ENCODE data around the gene CDC14B.

The CDC14B gene

DNA sequence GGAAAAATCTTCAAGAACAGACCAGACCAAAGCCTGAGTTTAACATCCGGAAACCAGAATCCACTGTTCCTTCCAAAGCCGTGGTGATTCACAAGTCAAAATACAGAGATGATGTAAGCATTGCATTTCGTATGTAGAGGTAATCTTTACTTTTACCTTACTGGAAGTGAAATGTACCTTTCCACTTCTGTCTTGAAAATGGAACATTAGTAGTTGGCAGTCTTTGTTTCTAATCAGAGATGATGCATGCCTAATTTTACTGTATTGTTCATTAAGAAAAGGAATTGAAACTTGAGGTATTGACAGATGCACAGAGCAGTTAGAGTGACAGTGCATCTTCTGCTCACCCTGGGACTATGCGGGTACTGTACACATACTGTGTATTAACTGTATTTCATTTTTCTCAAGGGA, 135.1 kb downstream of the CDC14B start:
- no peak for DNase-seq (ENCODE audit: low read depth)

- DNase-seq (ENCODE audit: low read depth), result no peak
Observed at GRCh38 chr9:96483733-96484390, 135.8 kb downstream of the CDC14B start.

- no peak for DNase-seq (ENCODE audit: low read depth)
Observed at GRCh38 chr9:96483197-96483596, 136.4 kb downstream of the CDC14B start.

DNA sequence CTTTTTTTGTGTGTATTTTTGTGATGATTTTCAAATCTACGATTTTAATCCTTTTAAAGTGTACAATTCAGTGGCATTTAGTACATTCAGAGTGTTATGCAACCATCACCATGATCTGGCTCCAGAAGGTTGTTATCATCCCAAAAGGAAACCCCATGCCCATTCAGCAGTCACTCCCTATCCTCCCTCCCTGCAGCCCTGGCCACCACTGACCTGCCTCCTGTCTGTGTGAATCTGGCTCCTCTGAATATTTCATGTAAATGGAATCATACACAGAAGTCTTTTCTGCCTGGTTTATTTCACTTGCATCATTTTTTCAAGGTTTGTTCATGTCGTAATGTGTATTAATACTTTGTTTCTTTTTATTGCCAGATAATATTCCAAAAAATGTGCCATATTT, 137.2 kb downstream of the CDC14B start:
- no peak for DNase-seq (ENCODE audit: low read depth)

DNA sequence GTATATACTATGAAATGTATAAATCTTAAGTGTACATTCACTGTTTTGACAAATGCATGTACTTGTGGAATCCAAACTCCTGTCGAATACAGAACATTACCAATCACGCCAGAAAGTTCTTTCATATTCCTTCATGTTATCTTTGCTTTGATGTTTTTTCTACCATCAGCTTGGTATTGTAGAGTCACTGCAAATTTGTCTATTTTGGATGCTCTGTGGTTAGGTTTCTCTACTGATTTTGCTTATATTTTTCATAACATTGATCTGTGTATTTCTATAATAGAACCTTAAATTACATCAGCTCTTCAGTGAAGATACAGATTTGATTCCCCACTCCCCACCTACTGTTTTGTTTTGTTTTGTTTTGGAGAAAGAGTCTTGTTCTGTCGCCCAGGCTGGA, 138.9 kb downstream of the CDC14B start:
- no peak for DNase-seq (ENCODE audit: low read depth)

DNA sequence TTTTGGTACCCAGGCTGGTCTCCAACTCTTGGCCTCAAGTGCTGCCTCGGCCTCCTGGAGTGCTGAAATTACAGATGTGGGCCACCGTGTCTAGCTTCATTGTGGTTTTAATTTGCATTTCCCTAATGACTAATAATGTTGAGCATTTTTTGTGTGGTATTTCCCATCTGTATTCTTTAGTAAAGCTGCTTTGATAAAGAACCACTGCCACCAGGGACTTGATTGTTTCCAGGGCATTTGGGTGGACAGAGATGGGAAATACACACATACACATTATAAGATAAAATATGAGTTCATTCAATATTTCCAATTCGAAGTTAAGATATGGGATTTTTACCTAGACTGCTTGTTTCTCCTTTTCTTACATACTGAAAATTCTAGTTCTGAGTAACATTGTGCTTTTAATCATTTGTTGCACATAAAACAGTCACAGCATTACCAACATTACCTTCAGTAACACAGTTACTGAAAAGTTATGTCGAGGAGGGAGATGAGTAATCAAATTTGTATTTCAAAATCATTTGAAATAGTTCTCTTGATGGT, 140.7 kb downstream of the CDC14B start:
- DNase-seq (ENCODE audit: low read depth), result no peak

- no peak for DNase-seq (ENCODE audit: low read depth)
Observed at GRCh38 chr9:96476591-96476990, 143.1 kb downstream of the CDC14B start.

GRCh38 chr9:96476013-96476412, 143.6 kb downstream of the CDC14B start:
- no peak for DNase-seq (ENCODE audit: low read depth)

DNA sequence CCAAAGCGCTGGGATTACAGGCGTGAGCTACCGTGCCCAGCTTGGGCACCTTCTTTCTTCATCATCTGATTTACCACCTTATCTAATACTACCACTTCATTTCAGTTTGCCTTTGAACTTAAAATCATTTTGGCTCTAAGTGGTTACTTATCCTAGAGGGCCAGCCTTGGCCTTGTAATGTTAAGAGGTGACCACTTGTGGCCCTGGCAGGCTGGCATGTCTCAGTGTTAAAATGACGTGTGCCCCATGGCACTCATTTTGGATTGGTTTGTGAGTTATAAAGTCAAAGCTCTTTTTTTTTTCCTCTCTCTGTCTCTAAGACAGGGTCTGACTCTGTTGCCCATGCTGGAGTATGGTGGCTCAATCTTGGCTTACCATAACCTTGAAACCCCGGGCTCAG, 151.9 kb downstream of the CDC14B start:
- no peak for DNase-seq (ENCODE audit: low read depth)

DNA sequence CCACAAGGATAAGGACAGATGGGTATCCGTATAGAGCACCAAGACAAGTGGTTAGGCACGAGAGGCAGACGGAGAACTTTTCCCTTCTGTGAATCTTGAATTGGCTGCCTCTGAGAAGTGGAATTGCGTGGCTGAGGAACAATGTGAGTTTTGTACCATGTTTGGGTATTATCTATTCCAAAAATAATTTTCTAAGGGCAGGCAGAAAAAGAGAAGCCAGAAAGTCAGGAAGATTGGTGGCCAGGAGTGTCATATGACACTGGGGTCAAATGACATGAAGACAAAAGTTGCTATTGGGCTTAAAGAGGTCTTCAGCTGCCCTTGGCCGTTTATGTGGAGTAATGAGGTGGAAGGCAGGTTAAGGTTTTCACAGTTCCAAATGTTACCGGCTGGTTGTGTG, 155.2 kb downstream of the CDC14B start:
- DNase-seq (ENCODE audit: low read depth), result no peak

DNA sequence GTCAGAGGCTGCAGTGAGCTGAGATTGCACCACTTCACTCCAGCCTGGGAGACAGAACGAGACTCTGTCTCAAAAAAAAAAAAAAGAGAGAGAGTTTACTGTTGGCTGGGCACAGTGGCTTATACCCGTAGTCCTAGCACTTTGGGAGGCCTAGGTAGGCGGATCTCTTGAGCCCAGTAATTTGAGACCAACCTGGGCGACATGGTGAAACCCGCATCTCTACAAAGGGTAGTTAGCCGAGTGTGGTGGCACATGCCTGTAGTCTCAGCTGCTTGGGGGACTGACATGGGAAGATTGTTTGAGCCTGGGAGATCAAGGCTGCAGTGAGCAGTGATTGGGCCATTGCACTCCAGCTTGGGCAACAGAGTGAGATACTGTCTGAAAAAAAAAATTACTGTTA, 157.1 kb downstream of the CDC14B start:
- DNase-seq (ENCODE audit: low read depth), result no peak

DNA sequence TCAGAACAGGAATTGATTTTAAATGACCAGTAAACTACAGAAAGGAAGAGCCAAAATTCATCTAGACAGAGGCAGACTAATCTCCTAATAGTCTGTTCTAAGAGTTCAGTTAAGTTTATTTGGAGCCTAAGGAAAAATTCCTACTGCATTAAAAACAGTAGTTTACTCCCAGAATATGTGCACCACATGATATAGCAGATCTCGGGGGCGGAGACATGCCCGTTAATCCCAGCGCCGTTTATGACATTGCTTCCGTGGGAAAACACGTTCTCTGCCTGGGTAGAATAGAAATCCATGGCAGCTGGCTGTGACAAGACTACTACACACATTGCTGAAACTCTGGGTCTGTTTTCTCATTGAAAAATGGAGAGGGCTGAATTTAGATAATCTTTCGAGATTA, 158.3 kb downstream of the CDC14B start:
- DNase-seq (ENCODE audit: low read depth), result no peak

DNA sequence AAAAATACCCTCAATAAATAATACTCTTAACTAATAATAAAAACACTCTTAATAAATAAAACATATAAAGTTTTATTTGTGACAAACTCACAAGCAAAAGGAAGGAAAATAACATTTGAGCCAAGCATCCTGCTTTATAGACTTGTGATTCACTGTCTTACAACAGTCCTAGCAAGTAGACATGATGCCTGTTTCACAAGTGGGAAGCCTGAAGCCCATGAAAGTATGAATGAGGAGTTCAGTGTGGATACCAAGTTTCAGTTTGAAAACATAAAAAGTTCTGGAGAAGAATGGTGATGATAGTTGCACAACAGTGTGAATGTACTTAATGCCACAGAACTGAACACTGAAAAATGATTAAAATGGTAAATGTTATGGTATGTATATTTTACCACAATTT, 158.8 kb downstream of the CDC14B start:
- no peak for DNase-seq (ENCODE audit: low read depth)

GRCh38 chr9:96460470-96460869, 159.2 kb downstream of the CDC14B start:
- DNase-seq (ENCODE audit: low read depth), result no peak

DNA sequence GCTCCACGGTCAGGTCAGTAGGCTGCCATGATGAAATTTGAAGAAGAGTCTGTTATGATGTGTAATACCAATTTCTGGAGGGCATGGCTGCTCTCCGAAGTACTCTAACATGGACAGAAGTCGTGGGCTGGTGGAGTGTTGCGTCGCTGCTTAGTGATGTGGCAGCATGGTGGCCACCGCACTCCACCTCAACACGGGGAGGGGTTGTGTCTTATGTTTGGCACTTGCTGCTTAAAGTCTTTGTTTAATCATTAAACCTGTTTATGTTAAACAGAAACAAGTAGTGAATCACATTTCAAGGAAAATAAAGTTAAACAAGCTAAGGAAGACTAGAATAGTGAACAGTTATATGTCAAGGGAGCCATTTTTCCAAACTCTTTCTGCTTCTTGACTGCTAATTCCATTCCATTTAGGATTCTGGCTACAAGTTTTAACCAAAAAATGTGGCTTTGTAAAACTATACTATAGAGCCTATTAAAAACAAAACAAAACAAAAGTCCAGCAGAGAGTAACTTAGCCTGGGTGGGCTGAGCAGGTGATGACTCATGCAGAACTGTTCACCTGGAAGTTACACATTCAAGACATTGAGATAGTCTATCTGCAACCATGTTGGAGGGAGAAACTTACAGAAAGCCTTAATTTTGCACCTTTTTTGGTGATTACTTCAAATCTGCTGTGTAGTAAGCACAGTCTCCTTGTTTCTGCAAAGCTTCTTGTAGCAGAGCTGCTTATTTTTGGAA, 160.2 kb downstream of the CDC14B start:
- DNase-seq (ENCODE audit: low read depth), result no peak

GRCh38 chr9:96458226-96458625, 161.4 kb downstream of the CDC14B start:
- no peak for DNase-seq (ENCODE audit: low read depth)

GRCh38 chr9:96457266-96457665, 162.4 kb downstream of the CDC14B start:
- DNase-seq (ENCODE audit: low read depth), result no peak

GRCh38 chr9:96453625-96454024, 166.0 kb downstream of the CDC14B start:
- no peak for DNase-seq (ENCODE audit: low read depth)

- no peak for DNase-seq (ENCODE audit: low read depth)
Observed at GRCh38 chr9:96450613-96451528, 168.8 kb downstream of the CDC14B start.
